Measurements from ENCODE around the gene MUC2.

The MUC2 gene

GRCh38 chr11:1083621-1084551 is 9.2 kb downstream of the MUC2 start:
- H3K36me3 ChIP-seq, result no peaks in the 10 kb centered on the region
- H3K27me3 ChIP-seq, result 0 out of 2 replicates have a peak, but pooled peaks cover 4% of the 10 kb centered on the region
- H3K4me1 ChIP-seq, result no peaks in the 10 kb centered on the region
- no peak for TF ChIP-seq CTCF (IDR thresholded peaks at IDR 0.05; ENCODE audit: low read depth, low read length)
- H3K4me3 ChIP-seq (ENCODE audit: low read depth, low read length), result no peak overlapping the region
- DNase-seq, result no peak
- H3K9me3 ChIP-seq, result no peaks in the 10 kb centered on the region

- no peaks in the 10 kb centered on the region for H3K4me1 ChIP-seq
- 0 out of 2 replicates have a peak, but pooled peaks cover 4% of the 10 kb centered on the region for H3K27me3 ChIP-seq
- H3K9me3 ChIP-seq, result no peaks in the 10 kb centered on the region
- no peaks in the 10 kb centered on the region for H3K36me3 ChIP-seq
- TF ChIP-seq CTCF (IDR thresholded peaks at IDR 0.05; ENCODE audit: low read depth, low read length), result no peak
- DNase-seq, result no peak
- H3K4me3 ChIP-seq (ENCODE audit: low read depth, low read length), result no peak overlapping the region
Measured at GRCh38 chr11:1084561-1085439, 10.1 kb downstream of the MUC2 start.

GRCh38 chr11:1085440-1086170 is 10.9 kb downstream of the MUC2 start:
- Histone ChIP-seq H3K4me3 (ENCODE audit: low read depth, low read length) (no peak overlapping the region), H3K4me1 (no peaks in the 10 kb centered on the region), H3K9me3 (no peaks in the 10 kb centered on the region), H3K27me3 (0 out of 2 replicates have a peak, but pooled peaks cover 4% of the 10 kb centered on the region), H3K36me3 (no peaks in the 10 kb centered on the region)
- DNase-seq, result no peak
- no peak for TF ChIP-seq CTCF (IDR thresholded peaks at IDR 0.05; ENCODE audit: low read depth, low read length)

GRCh38 chr11:1086171-1087102 is 11.8 kb downstream of the MUC2 start:
- Histone ChIP-seq H3K4me3 (ENCODE audit: low read depth, low read length) (no peak overlapping the region), H3K9me3 (no peaks in the 10 kb centered on the region), H3K4me1 (no peaks in the 10 kb centered on the region), H3K27me3 (0 out of 2 replicates have a peak, but pooled peaks cover 4% of the 10 kb centered on the region), H3K36me3 (no peaks in the 10 kb centered on the region)
- no peak for DNase-seq
- TF ChIP-seq CTCF (IDR thresholded peaks at IDR 0.05; ENCODE audit: low read depth, low read length), result no peak

GRCh38 chr11:1087279-1087960 is 12.7 kb downstream of the MUC2 start:
- Histone ChIP-seq H3K36me3 (no peaks in the 10 kb centered on the region), H3K27me3 (0 out of 2 replicates have a peak, but pooled peaks cover 4% of the 10 kb centered on the region), H3K4me1 (no peaks in the 10 kb centered on the region), H3K9me3 (no peaks in the 10 kb centered on the region), H3K4me3 (ENCODE audit: low read depth, low read length) (no peak overlapping the region)
- no peak for TF ChIP-seq CTCF (IDR thresholded peaks at IDR 0.05; ENCODE audit: low read depth, low read length)
- no peak for DNase-seq

All from BE2C (cell line).